HG03066 (cell line): ENCODE results near the gene PKP4.
"Not testable (repeated sequence)": the region's sequence is repeated elsewhere in the genome, so short reads cannot be mapped to it uniquely, and the experiment has no call there.

ENCODE experiments used
- ATAC-seq: cut with Tn5 transposase; IDR thresholded peaks from one replicate; pipeline ENCODE4 v1.9.1; 2021; ENCODE audit warnings: low read depth; ENCODE audit not compliant: unreplicated experiment

Gene PKP4

GRCh38 chr2:158464426-158465281 lies 7.9 kb downstream of the PKP4 start:
- ATAC-seq, result peak; percentile 69

GRCh38 chr2:158467248-158467647 lies 10.5 kb downstream of the PKP4 start:
- ATAC-seq, result no peak

DNA sequence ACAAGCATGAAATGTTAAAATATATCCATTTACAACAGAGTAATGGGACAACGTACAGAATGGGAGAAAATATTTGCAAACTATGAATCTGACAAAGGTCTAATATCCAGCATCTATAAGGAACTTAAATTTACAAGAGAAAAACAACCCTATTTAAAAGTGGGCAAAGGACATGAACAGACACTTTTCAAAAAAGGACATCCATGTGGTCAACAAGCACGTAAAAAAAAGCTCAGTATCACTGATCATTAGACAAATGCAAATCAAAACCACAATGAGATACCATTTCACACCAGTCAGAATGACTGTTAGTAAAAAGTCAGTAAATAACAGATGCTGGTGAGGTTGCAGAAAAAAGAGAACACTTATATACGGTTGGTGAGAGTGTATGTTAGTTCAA lies 16.1 kb downstream of the PKP4 start:
- not testable (repeated sequence) for ATAC-seq

DNA sequence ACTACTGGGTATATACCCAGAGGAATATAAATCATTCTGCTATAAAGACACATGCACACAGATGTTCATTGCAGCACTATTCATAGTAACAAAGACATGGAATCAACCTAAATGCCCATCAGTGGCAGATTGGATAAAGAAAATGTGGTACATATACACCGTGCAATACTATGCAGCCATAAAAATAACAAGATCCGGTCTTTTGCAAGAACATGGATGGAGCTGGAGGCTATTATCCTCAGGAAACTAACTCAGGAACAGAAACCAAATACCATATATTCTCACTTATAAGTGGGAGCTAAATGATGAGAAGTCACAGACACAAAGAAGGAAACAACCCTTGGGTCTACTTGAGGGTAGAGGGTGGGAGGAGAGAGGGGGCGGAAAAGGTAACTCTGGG lies 16.5 kb downstream of the PKP4 start:
- ATAC-seq, result not testable (repeated sequence)

DNA sequence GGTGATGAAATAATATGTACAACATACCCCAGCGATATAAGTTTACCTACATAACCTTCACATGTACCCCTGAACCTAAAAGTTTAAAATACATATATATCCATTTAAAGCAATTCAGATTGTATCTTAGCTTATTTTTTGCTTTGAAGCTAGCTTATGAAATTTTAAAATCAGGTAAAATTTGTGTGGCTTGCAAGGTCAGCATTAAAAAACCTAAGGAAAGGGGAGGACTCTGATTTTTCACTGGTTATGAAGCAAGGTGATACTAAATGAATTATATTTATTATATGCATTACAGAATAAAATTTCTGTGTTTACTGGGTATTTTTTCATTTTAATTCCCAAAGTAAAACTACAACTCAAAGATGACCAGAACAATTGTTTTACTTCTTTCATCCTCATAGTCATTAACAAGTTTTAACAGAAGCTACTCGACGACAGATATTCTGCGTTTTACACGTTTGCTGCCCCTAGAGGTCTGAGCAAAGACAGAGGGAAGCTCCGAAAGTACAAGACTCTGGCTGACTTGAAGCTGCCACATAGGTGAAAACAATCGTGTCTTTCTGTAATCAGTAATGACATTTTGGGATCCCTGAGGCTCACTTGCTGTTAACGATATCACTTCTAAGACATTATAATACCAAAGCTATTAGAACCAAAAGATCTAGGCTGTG lies 17.1 kb downstream of the PKP4 start:
- no peak for ATAC-seq

GRCh38 chr2:158474526-158475011 lies 17.8 kb downstream of the PKP4 start:
- ATAC-seq, result not testable (repeated sequence)

DNA sequence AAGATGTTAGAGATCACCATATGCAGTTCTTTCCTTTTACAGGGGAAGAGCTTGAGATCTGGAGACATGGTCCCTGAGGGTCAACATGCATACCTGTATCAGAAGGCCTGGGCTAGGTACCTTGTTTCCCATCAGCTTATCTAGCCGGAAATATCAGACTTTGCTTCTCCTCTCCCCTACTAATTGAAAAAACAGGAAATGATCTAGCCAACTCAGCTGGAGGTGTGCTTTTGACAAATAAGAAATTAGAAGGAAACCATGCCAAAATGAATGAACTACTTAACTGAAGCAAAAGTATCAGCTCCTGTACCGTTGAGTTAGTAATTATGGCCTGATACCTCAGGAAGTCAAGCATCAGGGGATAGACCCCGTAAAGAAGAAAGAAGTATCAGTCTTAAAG lies 20.4 kb downstream of the PKP4 start:
- ATAC-seq, result no peak

GRCh38 chr2:158478237-158478636 lies 21.5 kb downstream of the PKP4 start:
- no peak for ATAC-seq

- ATAC-seq, result no peak
These were observed 22.1 kb downstream of the PKP4 start for GRCh38 chr2:158478816-158479215.

- ATAC-seq, result no peak
These were observed 24.4 kb downstream of the PKP4 start for GRCh38 chr2:158481116-158481515.

GRCh38 chr2:158482594-158482993 lies 25.8 kb downstream of the PKP4 start:
- no peak for ATAC-seq

DNA sequence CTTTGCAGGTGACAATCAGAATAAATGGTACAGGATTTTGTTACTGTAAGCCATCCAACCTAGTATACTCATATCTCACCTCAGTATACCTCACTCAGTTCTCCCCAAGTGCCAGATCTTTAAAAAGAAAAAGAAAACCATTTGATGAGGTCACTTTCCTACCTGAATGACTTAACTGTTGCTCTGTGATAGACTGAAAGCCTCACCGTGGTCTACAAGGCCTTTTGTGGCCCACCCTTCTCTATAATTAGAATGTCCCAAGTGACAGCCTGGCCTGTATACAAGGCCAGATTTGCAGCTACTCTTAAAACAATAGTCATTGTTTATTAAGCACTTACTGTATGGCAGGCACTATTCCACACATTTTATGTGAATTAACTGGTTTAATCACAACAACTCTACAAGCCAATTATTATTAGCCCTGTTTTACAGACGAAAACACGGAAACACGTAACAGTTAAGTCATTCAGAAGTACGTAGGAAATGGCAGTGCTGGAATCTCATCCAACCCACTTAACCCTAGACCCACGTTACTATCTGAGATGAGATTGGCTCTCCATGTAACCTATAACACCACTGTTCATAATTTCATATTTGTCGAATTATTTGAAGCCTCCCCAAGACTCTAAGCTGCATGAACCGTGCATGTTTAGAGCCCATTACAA lies 28.3 kb downstream of the PKP4 start:
- ATAC-seq, result no peak

DNA sequence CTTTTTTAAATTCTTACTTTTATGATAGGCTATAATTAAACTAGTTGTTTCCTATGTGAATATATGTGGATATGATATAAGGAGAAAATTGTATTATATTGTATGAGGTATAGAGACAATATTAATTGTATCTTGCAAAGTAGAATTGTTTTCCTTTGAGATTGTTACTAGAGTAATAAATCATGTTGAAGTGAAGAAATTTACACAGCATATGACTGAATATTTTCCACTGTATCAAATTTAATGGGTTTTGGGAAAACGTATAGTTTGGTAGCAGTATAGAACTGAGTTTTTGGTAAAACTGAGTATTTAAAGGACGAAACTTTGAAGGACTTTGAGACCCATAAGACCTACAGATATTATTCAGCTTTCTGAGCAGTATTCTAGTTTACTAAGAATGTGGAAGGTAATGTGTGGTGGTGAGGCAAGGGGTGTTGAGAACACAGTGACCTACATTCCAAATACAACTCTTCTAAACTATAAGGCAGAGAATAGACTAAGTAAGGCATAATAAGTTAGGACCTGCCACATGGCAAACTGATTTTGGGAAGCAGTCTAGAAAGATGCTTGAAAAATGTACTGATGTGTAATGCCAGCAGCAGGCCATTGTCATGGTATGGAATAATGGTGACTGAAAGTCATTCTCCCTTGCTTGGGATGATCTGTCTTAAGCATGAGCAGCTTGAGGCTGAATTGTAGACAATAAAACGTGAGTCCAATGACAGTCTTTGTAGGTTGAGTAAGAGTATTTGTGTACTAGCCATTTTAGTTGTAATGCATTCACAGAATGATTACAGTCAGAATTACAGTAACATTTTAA lies 29.6 kb downstream of the PKP4 start:
- ATAC-seq, result no peak

DNA sequence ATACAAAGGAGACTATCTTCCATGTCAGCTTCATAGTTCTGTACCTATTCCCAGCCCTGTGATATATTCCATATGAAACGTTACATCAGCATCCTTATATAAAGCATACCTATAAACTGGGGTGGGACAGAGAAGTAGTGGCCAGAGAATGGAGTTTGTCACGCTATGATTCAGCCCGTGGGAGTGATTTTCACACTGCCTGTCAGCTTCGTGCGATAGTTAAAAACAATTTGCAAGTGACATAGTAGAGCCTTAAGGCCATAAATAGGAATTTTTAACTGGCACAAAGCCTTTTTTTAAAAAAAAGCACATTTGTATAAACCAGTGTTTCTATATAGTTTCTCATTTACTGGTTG lies 30.2 kb downstream of the PKP4 start:
- ATAC-seq, result no peak

- ATAC-seq, result no peak
These were observed 30.7 kb downstream of the PKP4 start for GRCh38 chr2:158487419-158487818.

- ATAC-seq, result no peak
These were observed 31.9 kb downstream of the PKP4 start for GRCh38 chr2:158488442-158489216.

DNA sequence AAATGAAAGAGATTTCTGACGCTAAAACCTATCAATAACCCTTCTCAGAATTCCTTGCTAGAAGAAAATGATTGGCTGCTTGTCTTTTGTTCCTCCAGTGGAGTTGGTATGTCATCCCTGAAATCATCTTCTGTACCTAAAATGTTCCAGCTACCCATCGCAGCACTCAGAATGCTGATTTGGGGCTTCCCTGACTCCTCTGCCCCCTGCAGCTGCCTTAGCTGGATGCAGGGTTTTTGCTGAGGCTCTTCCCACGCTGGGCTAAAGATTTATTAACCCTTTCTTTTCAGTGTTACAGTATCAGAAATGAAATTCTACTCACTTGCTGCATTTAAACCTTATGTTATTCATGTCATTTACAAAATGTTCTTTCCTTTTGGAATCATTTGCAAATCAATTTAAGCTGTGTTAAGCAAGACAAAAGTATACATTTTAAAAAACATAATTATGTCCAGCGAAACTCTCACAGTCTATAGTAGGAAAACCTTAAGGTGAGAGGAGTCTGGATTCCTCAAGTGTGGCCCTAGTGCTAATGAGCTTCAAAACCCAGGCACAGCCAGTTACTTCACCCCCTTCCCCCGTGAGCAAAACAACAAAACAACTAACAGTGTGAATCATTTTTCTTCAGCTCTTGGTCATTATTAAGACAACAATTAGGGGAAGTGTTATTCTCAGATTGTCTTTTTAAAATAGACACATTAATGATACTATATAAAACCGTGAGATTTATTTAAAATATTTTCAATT lies 32.8 kb downstream of the PKP4 start:
- no peak for ATAC-seq

- ATAC-seq, result no peak
These were observed 34.3 kb downstream of the PKP4 start for GRCh38 chr2:158491072-158491471.

DNA sequence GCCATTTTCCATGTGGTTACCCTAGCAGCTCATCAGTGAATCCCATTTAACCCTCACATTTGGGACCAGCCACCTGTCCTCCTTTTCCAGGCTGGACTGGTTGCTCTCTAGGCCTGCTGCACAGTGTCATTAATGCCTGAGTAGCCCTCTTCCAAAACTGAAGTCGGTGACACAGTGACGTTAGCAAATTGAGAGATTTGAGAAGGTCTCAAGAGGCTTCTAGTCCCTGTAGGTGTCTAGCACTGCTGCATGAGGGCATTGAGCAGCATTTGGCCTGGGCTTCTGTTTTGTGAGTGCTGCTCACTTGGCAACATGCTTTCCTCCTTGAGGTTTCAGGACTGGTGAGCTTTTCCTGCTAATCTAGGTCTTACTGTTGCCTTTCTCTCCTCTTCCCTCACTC lies 36.7 kb downstream of the PKP4 start:
- no peak for ATAC-seq
